Measurements from ENCODE around the gene C1GALT1C1.
"Not testable (repeated sequence)": the region's sequence is repeated elsewhere in the genome, so short reads cannot be mapped to it uniquely, and the experiment has no call there.

The C1GALT1C1 gene

DNA sequence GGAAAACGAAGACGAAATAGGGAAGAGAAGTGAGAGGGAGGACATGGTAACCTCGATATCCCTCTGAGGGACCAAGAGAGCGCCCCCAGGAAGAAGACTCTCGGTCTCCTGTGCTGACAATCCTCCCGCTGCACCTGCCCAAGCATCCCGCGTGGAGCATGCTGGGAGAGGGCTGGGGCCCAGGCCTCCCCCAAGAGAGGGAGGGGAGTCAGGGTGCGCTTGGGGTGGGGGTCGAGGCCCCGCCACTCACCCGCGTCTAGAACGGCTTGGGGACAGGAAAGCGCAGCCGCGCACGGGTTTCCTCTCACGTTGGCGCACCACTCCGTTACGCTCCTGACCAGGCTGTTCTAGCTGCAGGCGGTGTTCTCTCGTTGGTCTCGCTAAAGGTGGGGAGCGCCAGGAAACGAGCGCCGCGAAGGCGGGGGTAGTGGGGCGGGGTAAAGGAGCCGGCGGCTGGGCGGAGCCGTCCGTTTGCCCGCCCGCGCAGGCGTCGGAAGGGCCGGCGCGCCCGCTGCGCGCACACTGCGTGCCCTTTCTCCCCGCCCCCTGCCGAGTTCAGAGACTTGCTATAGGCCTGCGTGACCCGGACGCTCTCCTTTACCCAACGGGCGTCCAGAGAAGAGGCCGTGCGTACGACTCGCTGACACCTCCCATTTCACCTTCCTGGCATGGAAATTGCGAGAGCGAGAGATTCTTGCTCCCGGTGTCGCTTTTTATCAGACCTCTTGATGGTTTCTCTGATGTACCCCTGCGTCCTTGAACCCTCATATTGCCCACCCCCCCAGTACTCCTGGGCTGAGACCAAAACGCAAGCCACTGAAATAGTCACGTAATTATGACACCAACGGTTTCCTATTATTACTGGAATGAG, at the start of gene C1GALT1C1:
TSS of gene C1GALT1C1 (minus strand) at position 388 of the 871 bp plus-strand sequence. CDS start 2,888 bp downstream, outside the sequence.
- DNase-seq, result peak; percentile 90

DNA sequence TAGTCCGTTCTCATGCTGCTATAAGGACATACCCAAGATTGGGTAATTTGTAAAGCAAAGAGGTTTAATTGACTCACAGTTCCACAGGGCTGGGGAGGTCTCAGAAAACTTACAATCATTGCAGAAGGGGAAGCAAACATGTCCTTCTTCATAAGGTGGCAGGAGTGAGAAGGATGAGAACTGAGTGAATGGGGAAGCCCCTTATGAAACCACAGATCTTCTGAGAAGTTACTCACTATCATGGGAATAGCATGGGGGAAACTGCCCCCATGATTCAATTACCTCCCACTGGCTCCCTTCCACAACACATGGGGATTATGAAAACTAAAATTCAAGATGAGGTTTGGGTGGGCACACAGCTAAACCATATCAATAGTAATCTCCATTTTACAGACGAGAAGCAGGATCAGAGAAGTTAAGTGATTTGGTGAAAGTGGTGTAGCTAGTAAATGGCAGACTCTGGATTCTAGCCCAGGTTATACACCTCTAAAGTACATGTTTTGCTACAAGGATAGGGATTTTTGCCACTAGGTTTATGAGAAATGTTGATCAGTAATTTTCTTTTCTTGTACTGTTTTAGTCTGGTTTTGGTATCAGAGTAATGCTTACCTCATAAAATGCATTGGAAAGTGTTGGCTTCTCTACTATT, 47.3 kb upstream of the C1GALT1C1 start:
- no peak for DNase-seq

DNA sequence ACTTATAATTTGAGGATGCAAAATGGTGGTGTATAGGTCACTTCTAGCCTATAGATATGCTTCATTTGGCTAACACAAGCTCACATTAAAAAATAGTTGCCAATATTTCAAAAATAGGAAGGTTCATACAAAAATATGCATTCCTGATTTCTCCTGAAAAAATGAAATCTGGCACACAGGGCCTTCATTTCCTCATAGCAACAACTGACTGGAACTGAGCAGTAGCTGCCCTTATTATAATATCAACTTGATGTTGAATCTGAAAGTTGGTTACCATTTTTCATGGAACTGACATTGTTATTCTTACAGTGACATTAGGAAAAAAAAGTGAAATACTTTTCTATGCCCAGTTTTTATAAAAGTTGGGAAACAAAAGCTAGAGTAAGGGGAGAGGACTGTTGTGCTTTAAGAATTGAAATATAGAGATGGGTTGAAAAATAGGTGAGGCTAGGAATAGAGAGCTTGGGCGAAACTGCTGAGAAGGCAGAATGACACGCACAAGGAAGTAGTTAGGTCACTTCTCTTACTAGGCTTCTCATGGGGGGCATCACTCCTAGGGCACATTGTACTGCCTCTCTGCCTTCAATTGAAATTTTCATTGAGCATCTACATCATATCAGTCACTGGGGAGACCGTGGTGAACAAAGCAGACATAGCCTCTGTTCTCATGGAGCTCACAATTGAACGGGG, 43.1 kb upstream of the C1GALT1C1 start:
- no peak for DNase-seq

DNA sequence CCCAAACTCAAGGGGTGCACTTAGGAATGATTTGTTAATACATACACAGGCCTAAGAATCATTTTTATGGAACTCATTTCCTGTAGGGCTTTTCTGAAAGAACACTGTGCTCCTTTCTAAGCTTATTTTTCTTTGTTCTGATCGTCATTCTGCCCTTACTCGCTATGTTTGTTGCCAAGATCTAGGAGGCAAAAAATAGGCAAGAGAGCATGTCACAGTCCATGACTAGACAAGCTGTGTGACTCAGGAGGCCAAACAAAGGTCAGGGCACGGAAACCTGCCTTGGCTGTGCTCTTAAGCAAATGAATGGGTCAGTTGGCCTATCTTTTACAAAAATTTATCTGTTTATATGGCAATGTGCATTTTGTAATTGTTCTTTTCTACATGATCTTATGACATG, 42.5 kb upstream of the C1GALT1C1 start:
- no peak for DNase-seq

DNA sequence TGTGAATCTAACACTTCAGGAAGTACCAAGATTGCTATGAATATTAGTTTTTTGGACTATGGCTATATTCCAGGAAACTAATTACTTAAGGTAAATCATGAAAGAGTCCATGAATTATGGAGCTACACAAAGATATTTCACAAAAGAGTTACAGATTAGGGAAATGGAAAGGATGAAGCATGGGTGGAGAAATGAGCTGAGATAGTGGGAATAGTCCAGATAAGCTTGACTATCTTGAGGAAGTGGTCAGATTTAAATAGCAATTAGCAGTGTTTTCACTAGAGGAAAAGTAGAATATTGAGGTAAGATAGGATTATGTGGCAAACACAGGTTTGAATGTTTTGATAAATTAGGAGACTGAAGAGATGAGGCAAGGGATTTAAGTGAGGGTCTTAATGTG, 42.1 kb upstream of the C1GALT1C1 start:
- DNase-seq, result no peak

DNA sequence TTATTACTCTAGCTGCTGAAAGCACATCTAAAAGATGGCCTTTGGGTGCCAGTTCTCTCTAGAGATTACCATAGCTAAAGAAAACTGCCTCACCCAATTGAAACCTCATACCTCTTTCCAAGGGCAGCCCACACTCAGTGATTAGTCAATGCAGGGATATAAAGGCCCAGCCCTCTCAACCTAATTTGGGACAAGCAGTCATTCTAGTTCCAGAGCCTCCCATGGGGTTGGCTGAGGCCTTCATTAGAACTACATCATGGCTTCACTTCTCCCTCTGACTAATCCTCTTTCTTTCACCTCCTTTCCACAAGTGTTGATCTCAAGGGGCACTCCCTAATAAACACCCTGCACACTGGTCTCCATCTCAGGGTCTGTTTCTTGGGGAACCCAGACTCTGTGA, 38.5 kb upstream of the C1GALT1C1 start:
- DNase-seq, result no peak

DNA sequence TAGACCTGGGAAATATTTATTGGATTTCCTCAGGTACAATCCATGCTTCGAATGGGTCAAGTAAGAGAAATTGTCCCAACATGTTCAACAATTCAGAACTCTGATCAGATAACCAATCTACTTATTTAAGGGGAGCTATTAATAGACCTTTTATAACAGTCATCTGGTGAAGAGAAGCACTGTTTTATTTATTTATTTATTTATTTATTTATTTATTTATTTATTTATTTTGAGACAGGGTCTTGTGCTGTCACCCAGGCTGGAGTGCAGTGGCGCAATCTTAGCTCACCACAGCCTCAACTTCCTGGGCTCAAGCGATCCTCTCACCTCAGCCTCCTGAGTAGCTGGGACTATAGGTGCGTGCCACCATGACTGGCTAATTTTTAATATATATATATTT, 34.7 kb upstream of the C1GALT1C1 start:
- DNase-seq, result not testable (repeated sequence)

DNA sequence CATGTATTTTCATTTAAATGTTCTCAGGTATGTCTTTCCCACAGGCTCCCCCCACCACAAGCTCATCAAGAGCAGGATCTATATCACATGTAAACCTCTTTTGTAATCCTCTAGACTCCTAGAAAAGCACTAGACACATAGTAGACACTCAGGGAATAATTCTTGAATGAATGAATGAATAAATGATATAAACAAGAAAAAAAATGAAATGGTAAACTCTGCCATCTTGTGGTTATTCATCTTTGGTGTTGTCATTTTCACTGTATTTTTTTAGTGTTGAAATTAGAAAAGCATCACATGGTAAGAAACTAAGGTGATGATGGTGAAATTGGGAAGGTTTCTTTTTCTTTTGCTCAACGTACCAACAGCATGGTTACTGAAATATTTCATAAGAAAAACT, 34.2 kb upstream of the C1GALT1C1 start:
- no peak for DNase-seq

DNA sequence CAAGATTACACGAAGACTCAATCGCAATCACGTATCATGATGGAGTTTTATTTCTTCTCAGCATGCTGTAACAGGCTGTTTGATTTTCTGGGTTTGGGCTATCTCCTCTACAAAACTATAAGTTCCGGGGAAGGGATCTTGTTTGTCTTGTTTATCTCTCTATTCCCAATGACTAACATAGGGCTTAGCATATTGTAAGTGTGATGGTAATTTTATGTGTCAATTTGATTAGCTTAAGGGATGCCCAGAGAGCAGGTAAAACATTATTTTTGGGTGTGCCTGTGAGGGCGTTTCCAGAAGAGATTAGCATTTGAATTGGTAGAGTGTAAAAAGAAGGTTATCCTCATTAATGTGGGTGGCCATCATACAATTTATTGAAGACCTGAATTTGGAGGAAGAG, 32.8 kb upstream of the C1GALT1C1 start:
- no peak for DNase-seq

DNA sequence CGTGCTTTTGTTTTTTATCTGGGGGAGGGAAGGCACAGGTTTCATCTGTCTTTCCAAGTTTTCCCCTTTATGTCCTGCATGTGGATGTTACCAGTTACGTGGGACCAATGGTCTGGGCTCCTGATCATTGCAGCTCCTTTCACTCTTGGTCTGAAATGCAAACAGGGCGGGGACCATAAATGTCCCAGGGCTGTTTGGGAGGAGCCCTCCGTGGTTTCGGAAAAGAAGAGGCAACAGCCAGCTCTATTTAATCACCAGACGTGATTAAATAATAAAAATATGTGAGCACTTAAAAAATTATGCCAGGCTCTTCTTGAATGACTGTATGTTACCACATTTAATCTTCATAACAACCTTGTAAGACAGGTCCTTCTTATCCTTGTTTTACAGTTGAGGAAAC, 30.8 kb upstream of the C1GALT1C1 start:
- no peak for DNase-seq

DNA sequence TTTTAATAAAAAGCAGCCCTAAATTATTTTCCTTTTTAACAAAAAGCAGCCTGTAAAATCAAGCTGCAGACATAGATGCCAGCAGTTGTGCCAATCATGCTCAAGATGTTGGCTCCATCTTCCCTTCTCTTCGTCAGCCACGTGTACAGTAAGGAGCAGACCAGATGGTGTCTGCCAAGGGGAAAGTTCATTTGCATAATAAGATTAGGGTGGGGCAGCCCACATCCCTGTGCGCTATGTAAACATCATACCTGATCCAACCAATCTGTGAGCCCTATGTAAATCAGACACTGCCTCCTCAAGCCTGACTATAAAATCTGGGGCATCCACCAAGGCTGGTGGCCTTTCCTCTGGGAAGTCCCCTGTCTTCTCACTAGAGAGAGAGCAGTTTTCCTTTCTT, 23.1 kb upstream of the C1GALT1C1 start:
- no peak for DNase-seq

DNA sequence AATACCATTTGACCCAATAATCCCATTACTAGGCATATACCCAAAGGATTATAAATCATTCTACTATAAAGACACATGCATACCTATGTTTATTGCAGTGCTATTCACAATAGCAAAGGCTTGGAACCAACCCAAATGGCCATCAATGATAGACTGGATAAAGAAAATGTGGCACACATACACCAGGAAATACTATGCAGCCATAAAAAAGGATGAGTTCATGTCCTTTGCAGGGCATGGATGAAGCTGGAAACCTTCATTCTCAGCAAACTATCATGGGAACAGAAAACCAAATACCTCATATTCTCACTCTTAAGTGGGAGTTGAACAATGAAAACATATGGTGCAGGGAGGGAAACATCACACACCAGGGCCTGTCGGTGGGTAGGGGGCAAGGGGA, 22.4 kb upstream of the C1GALT1C1 start:
- not testable (repeated sequence) for DNase-seq

DNA sequence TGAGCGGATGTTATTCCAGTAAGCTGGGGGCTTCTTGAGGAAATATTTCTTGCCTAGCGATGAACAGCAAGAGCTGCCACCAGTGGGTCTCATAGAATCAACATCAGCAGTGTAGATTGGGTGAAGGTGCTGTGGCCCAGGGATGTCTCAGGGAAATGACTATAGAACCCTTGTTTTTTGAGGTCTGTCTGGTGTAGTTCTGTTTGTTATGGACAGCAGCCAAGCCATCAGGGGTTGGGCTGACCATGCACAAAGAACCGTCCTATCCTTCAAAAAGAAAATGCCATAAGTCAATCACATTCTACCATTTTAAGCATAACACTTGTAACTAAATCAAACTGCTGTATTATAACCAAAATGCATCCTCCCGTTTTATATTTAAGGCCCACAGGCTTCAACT, 17.3 kb upstream of the C1GALT1C1 start:
- DNase-seq, result no peak

DNA sequence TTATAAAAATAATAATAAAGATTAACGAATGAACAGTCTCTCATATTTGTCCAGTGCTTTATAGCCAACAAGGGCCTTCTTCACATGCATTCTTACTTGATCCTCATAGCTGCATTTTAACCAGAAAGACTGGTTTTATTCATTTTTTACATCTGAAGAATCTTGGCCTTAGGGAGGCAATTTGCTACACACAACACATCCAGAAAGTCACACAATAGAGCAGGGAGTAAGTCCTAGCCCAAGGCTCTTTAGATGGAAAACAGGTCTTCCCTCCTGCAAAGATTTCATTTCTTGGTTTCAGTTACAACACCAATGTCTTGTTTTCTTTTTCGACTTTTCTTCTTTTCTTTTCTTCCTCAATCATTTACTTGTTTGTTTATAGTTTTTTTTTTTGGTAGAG, 13.0 kb upstream of the C1GALT1C1 start:
- DNase-seq, result no peak

DNA sequence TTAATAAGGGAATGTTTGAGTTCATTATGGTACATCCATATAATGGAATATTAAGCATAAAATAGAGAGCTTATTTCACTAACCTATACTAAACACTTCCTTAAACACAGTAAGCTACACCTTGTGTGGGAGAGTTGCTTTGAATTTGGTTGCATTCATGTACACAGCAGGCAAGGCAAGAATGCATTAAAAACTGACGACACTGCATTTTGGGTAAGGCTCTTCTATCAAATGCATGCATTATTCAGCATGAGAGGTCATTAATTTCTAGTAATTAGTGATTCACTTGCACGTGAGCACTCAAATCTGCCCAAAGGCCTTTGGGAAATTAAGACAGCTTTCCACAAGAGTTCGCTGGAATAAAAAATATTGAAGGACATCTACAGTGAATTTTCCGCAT, 8.8 kb upstream of the C1GALT1C1 start:
- no peak for DNase-seq

DNA sequence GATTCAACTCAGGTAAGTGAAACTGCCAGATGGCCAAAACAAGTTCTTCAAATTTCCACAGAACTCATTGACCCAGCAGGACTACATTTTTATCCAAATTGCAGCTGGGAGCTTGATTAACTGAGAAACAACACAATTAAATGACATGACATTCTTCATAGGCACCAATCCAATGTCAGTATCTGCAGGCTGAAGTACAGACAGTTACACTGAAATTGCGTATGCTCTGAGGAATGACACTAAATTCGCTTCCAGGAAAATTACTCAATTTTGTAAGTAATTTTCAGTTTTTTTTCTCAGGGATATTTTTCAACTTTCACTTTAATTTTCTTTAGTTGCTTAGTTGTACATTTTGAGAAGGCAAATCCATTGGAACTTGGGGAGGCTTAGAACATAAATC, 4.5 kb downstream of the C1GALT1C1 start:
- DNase-seq, result no peak

DNA sequence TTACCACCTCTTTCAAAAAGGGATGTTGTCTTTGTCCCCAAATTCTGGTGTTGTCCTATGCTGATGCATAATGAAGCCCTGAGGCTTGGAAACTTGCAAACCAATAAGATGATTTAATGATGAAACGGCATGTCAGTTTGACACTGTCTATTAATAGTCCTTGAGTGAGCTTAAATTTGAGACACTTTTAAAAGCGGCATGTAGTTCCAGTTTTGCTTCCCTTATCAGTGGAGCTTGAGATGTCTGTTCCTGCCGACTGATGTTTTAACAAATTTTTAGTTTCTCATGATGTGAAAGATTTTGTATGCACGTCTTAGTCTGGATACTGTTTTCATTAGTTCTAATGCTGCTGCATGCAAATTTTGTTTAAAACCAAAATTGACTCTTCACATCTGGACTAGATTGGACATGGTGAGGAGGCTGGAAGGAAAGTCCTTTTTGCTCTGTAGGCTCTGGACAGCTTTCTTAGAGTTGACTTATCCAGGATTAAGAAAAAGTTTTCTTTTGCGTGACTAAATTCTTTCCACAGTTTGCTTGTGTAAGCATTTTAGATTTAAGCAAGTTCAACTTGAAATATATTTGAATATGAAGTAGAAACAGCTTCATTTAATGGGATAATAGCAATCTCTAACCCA, 11.7 kb downstream of the C1GALT1C1 start:
- no peak for DNase-seq

DNA sequence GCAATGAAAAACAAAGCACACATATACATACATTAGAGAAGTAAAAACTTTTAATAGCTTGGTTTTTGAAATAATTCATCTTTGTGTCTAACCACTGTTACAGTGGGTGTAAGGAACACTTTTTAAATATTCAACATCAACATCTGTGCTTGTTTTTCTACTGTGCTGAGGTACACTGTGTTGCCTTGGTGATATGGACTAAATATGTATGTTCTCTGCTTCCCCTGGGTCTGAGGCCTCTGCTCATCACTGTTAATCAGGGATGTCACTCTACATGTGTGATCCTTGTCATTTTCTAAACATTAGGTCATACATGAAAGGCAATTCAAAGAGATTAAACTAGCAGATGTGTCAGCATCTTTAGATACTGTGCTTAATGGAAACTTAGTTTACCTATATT, 15.0 kb downstream of the C1GALT1C1 start:
- no peak for DNase-seq

DNA sequence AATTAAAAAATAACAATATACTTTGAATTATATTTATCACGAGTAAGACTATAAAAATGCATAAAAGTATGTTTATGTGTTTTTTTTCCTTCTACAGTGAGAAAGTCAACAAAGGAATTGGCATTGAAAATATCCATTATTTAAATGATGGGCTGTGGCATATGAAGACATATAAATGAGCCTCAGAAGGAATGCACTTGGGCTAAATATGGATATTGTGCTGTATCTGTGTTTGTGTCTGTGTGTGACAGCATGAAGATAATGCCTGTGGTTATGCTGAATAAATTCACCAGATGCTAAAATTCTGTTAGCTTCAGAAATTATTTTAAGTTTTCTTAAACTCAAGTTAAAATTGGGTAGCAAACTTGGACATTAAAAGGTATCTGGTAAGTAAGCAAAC, 17.8 kb downstream of the C1GALT1C1 start:
- DNase-seq, result no peak

DNA sequence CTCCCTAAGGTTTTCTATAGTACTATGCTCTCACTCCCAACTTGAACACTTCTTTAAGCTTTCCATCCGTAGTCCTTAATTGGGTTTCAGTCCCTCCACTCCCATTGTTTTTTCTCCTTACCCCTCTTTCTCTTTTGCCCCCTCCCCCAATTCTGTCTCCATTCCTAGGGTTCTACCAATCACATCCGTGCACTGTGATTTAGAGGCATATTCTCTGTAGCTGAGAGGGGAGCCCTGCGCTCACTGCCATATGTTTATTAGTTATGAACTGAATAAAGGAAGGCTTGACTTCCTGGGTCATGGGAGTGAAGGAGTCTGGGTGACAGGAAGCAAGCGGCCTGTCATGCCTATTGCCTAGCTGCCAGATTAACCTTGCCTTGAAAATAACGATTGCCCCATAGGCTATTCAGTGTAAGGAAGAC, 25.5 kb downstream of the C1GALT1C1 start:
- DNase-seq, result peak; percentile 30

DNA sequence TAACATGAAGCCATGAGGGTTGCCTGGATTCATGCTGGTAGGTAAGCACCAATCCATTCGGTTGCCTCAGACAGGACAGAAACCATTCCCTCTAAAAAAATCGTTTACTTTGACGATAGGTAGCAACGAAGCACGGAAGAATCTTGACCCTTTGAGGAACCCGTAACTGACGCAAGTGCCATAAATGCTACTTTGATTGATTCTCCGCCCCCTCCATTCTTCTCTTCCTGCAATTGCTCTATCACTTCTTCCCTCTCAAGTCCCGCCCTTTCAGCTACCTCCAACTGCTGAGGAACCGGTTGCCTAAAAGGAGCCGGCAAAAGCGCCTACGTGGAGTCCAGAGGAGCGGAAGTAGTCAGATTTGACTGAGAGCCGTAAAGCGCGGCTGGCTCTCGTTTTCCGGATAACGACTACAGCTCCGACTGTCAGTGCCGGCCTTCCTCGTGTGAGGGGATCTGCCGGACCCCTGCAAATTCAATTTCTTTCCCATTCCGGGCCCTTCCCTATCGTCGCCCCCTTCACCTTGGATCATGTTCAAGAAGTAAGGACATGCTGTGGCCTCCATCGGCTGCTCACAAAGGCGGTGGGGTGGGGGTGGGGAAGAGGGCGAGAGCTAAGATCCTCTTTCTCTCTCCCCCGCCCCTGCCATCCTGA, 26.0 kb downstream of the C1GALT1C1 start, which contains the start of gene MCTS1:
TSS of gene MCTS1 (plus strand) at position 395 of the 654 bp plus-strand sequence. CDS start at position 531, 136 bp downstream.
- peak; percentile 71 for DNase-seq

DNA sequence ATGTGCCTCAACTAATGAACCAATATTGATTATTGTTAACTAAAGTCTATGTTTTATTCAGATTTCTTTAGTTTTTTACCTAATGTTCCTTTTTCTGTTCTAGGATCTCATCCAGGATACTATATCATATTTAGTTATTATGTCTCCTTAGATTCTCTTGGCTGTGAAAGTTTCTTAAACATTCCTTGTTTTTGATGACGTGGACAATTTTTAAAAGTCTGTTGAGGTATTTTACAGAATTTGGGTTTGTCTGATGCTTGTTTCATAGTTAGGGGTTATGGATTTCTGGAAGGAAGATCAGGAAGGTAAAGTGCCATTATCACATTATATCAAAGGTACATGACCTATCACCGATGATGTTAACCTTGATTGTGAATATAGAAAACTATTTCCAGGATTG, 44.2 kb downstream of the C1GALT1C1 start:
- no peak for DNase-seq
